ENCODE measurements around the gene BCAR3. TPM values are rescaled to one million over a fixed set of nuclear protein-coding genes. Genes with fewer than 3 reads are reported as not detected.

Gene BCAR3
- total and polyA plus RNA-seq, 2 of the 4 experiments (the other 2 are of a cell fraction): 41.4 to 46.4 TPM

DNA sequence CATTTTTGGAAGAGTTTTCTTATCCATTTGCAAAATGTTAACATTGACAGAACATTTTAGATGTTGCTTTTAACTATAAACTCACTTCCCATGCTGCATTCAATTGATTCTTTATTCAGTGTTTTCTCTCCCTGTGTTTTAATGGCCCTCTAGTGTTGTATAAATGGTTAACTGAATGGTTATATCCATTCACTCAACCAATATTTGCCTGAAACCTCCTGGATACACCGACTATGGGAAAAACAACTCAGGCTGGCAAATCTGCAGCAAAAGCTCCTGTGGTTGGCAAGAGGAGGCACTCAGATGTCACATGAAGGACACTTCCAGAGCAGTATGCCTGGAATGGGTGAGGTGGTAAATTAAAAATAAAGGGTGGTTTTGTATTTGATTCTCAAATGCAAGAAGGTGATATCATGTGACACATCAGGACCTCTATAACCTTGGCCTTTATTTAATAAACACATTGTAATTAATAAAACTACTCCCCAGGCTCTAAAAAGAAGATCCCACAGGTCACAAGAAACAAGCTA, 107.6 kb downstream of the BCAR3 start:
- H2AK9ac ChIP-seq (replicated peaks; ENCODE audit: low read depth, low read length, poor library complexity): no peak overlapping the region
- no TSS peak for BruUV-seq (replicated peaks)
- DNase-seq (no peak), ATAC-seq (ENCODE audit: low read depth) (no peak)
- H4K5ac ChIP-seq (ENCODE audit: low read depth, low read length): no peak overlapping the region
- H3K18ac ChIP-seq (ENCODE audit: low read depth, low read length): no peak overlapping the region
- H2AK5ac ChIP-seq (ENCODE audit: low read depth, low read length): no peak overlapping the region
- no peak overlapping the region for H3K4me2 ChIP-seq (ENCODE audit: low read depth, low read length)
- no CpG with 5 or more reads among the region's 1 CpG for WGBS, 2 experiments (ENCODE audit: extremely low coverage in 2 of 2, insufficient read length in 1 of 2)
- H3K9me3 ChIP-seq (ENCODE audit: control insufficient read depth, insufficient read depth, low read length): no peaks in the 10 kb centered on the region
- ChIA-PET CTCF (no interaction called here), POLR2A (ENCODE audit: unreplicated experiment) (no interaction called here)
- H4K20me1 ChIP-seq (ENCODE audit: insufficient read depth, low read length): peaks cover 32% of the 10 kb centered on the region
- peaks cover 4% of the 10 kb centered on the region for H3K4me1 ChIP-seq (ENCODE audit: control insufficient read depth, insufficient read depth, low read length)
- no peak overlapping the region for H4K91ac ChIP-seq (ENCODE audit: insufficient read depth, low read depth, low read length)
- TF ChIP-seq RFX5 (IDR thresholded peaks at IDR 0.05; ENCODE audit: low read depth, low read length) (no peak), FOS (IDR thresholded peaks at IDR 0.05; ENCODE audit: low read depth, low read length) (no peak), MXI1 (IDR thresholded peaks at IDR 0.05; ENCODE audit: borderline replicate concordance, low read depth, low read length) (no peak), POLR2A (IDR thresholded peaks at IDR 0.05; ENCODE audit: low read depth, low read length) (no peak), NFE2L2 (IDR thresholded peaks at IDR 0.05; ENCODE audit: low read depth, low read length) (no peak), CHD1 (IDR thresholded peaks at IDR 0.05; ENCODE audit: low read depth, low read length) (no peak), RAD21 (IDR thresholded peaks at IDR 0.05; ENCODE audit: low read length) (no peak), MAFK (IDR thresholded peaks at IDR 0.05; ENCODE audit: low read depth, low read length) (no peak), RCOR1 (IDR thresholded peaks at IDR 0.05; ENCODE audit: insufficient replicate concordance, low read length) (no peak), CEBPB (IDR thresholded peaks at IDR 0.05; ENCODE audit: low read depth, low read length) (no peak)
- TF ChIP-seq, protein P1, sequence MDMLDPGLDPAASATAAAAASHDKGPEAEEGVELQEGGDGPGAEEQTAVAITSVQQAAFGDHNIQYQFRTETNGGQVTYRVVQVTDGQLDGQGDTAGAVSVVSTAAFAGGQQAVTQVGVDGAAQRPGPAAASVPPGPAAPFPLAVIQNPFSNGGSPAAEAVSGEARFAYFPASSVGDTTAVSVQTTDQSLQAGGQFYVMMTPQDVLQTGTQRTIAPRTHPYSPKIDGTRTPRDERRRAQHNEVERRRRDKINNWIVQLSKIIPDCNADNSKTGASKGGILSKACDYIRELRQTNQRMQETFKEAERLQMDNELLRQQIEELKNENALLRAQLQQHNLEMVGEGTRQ (IDR thresholded peaks at IDR 0.05; ENCODE audit: low read depth, low read length): no peak
- TF ChIP-seq, protein P2, sequence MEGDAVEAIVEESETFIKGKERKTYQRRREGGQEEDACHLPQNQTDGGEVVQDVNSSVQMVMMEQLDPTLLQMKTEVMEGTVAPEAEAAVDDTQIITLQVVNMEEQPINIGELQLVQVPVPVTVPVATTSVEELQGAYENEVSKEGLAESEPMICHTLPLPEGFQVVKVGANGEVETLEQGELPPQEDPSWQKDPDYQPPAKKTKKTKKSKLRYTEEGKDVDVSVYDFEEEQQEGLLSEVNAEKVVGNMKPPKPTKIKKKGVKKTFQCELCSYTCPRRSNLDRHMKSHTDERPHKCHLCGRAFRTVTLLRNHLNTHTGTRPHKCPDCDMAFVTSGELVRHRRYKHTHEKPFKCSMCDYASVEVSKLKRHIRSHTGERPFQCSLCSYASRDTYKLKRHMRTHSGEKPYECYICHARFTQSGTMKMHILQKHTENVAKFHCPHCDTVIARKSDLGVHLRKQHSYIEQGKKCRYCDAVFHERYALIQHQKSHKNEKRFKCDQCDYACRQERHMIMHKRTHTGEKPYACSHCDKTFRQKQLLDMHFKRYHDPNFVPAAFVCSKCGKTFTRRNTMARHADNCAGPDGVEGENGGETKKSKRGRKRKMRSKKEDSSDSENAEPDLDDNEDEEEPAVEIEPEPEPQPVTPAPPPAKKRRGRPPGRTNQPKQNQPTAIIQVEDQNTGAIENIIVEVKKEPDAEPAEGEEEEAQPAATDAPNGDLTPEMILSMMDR (conservative IDR thresholded peaks at IDR 0.05; ENCODE audit: low read depth, low read length): no peak
- intact Hi-C loops (cut with micrococcal nuclease): no loop called here
- no peaks in the 10 kb centered on the region for H3K27me3 ChIP-seq (ENCODE audit: control insufficient read depth, insufficient read depth, low read length)
- H2BK120ac ChIP-seq (ENCODE audit: low read depth, low read length): no peak overlapping the region
- no peak overlapping the region for H2BK15ac ChIP-seq (ENCODE audit: low read depth, low read length)
- H3K36me3 ChIP-seq (ENCODE audit: control insufficient read depth, insufficient read depth, low read length): peaks cover 66% of the 10 kb centered on the region
- H2AFZ ChIP-seq (replicated peaks; ENCODE audit: low read length, poor library complexity): no peak overlapping the region
- H4K8ac ChIP-seq (ENCODE audit: low read depth in 2 of 2, low read length in 2 of 2): no peak overlapping the region
- dilution Hi-C loops (cut with HindIII; ENCODE audit: low sequenced_read_pairs, unreplicated experiment): no loop called here
- no peak overlapping the region for H2BK20ac ChIP-seq (ENCODE audit: low read depth, low read length)
- no peak overlapping the region for H3K56ac ChIP-seq (ENCODE audit: extremely low read depth, insufficient read depth, low read length)
- no peak overlapping the region for H3K4ac ChIP-seq (ENCODE audit: low read depth, low read length)
- peaks cover 44 to 88% of the 10 kb centered on the region in 2 experiments for H3K79me1 ChIP-seq (ENCODE audit: low read depth in 1 of 2, low read length in 2 of 2)
- no peak overlapping the region for H2BK5ac ChIP-seq (ENCODE audit: low read depth, low read length, poor library complexity, severe bottlenecking)
- H3K14ac ChIP-seq (replicated peaks; ENCODE audit: low read depth, low read length): no peak overlapping the region
- in situ Hi-C loops (cut with MboI; ENCODE audit: low sequenced_read_pairs): loop anchor here (25.0 kb wide), 1 partner anchor 112 kb away; no protein-coding TSS in a partner anchor
- H3K9me1 ChIP-seq (ENCODE audit: insufficient read depth, low read length): peaks cover 19% of the 10 kb centered on the region
- H3K4me3 ChIP-seq (ENCODE audit: insufficient read depth, low read depth, low read length): no peak overlapping the region
- H3K27ac ChIP-seq (ENCODE audit: insufficient read depth, low read length): no peak overlapping the region
- no peak overlapping the region for H3K23ac ChIP-seq (ENCODE audit: low read depth, low read length)
- H3K9ac ChIP-seq (ENCODE audit: low read depth, low read length): no peak overlapping the region

Data from IMR-90 (cell line).